ENCODE measurements around the gene UPF3B. TPM values are rescaled to one million over a fixed set of nuclear protein-coding genes. Genes with fewer than 3 reads are reported as not detected.

The UPF3B gene
- total and polyA plus RNA-seq, 11 donors: 0.71 to 7.9 (median 2.9) TPM

DNA sequence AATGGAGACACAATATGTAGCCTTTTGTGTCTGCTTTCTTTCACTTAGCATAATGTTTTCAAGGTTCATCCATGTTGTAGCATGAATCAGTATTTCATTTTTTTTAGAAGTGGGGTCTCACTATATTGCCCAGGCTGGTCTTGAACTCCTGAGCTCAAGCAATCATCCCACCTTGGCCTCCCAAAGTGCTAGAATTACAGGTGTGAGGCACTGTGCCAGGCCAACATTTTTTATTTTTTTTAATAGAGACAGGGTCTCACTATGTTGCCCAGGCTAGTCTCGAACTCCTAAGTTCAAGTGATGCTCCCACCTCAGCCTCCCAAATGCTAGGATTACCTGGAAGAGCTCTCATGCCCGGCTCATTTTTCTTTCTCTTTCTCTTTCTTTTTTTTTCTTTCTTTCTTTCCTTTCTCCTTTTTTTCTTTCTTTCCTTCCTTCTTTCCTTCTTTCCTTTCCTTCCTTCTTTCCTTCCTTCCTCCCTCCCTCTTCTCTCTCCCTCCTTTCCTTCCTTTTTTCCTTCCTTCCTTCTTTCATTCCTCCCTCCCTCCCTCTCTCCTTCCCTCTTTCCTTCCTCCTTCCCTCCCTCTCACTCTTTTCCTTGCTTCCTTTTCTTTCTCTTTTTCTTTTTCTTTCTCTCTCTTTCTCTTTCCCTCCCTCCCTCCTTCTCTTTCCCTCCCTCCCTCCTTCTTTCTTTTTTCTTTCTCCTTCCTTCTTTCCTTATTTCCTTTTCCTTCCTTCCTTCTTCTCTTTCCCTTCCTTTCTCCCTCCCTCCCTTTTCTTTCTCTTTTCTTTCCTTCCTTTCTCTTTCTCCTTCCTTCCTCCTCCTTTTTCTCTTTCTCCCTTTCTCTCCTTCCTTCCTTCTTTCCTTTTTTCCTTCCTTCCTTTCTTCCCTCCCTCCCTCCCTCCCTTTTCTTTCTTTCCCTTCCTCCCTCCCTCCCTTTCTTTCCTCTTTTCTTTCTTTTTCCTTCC lies 51.2 kb downstream of the UPF3B start:
- intact Hi-C loops (cut with DNase I): no loop called here
- DNase-seq: no peak
- Histone ChIP-seq H3K36me3 (no peaks in the 10 kb centered on the region), H3K4me1 (no peaks in the 10 kb centered on the region), H3K27ac (no peak overlapping the region), H3K27me3 (no peaks in the 10 kb centered on the region), H3K9me3 (no peaks in the 10 kb centered on the region), H3K4me3 (no peak overlapping the region)
- no peak for TF ChIP-seq POLR2A (IDR thresholded peaks at IDR 0.05)
- no peak for TF ChIP-seq CTCF (IDR thresholded peaks at IDR 0.05)
- 71 to 100% (median 87%) methylated on average over 2 of the region's 2 CpGs for WGBS, 4 donors
- ATAC-seq: no peak

DNA sequence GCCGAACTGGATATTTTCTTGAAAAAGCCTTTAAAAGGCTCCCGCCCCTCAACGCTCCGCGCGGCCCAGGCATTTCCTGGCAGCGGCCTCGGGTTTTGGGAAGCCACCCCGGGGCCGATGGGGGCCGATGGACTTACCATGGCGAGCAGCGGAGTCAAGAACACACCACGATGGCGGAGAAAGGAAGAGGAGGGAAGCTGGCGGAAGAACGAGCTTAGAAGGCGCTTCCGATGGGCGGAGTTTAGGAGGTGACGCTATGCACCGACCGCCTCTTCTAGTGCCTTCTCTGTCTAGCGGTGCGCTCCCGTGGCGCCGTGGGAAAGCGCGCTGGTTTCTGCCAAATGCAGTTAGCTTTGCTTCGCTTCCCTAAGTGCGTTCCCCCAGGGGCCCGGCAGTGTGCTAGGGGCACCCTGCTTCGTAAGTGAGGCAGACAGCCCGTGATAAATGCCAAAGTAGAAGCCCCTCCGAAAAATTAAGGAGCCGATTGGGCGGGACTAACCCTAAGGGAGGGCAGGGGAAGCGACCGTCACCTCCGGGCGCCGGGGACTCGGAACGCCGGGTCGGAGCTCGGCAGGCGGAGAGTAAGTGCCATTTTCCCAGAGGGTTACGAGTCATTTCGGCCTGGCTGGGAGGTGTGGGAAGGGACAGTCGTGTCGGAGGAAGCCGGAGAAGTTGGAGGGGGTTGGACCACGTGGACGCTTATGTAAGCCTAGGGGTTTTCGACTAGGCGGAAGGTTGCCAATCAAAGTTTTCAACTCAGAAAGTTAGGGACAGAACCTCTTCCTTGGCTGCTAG lies 61.1 kb downstream of the UPF3B start, which contains the start of gene RPL39:
Gene RPL39, minus strand, starts transcription at position 194 of the 795 bp plus-strand sequence. Its CDS starts 54 bp downstream, at position 140.
- TF ChIP-seq CTCF (IDR thresholded peaks at IDR 0.05) (no peak), POLR2A (IDR thresholded peaks at IDR 0.05) (peak in 1 of 2 donors; percentile 45)
- Histone ChIP-seq H3K27me3 (no peaks in the 10 kb centered on the region), H3K27ac (peak within 1 kb of the TSS; percentile 85 to 99 (median 94)), H3K9me3 (no peaks in the 10 kb centered on the region), H3K36me3 (peaks cover 0 to 31% (median 26%) of the 10 kb centered on the region in 9 donors), H3K4me1 (peaks cover 0 to 45% (median 16%) of the 10 kb centered on the region in 12 donors), H3K4me3 (peak within 1 kb of the TSS; percentile 54 to 97 (median 74))
- intact Hi-C loops (cut with DNase I): loop anchor here in 6 of 10 donors (5.0 to 10.0 kb wide), 4 partner anchors 61 to 81 kb away; partner anchors contain the start of genes UPF3B (in 4 of the 6), NDUFA1 (in 1 of the 6) and RNF113A (in 1 of the 6)
- DNase-seq (peak; percentile 84 to 90 (median 87)), ATAC-seq (peak; percentile 97 to 98 (median 97))
- 0 to 50% (median 19%) methylated on average over 55 to 58 of the region's 58 CpGs for WGBS, 4 donors

GRCh38 chrX:119790977-119791436 lies 61.8 kb downstream of the UPF3B start:
- H3K27me3 ChIP-seq: no peaks in the 10 kb centered on the region
- no peaks in the 10 kb centered on the region for H3K9me3 ChIP-seq
- ATAC-seq (peak; percentile 39 to 46 (median 42)), DNase-seq (peak in 3 of 5 donors; percentile 11 to 31 (median 20))
- intact Hi-C loops (cut with DNase I): loop anchor here in 6 of 10 donors (5.0 to 10.0 kb wide), 4 partner anchors 61 to 81 kb away; partner anchors contain the start of genes UPF3B (in 4 of the 6), NDUFA1 (in 1 of the 6) and RNF113A (in 1 of the 6)
- TF ChIP-seq CTCF (IDR thresholded peaks at IDR 0.05) (peak in 3 of 12 donors; percentile 14 to 24 (median 16)), POLR2A (IDR thresholded peaks at IDR 0.05) (no peak)
- H3K4me1 ChIP-seq: peaks cover 0 to 45% (median 16%) of the 10 kb centered on the region in 12 donors
- H3K36me3 ChIP-seq: peaks cover 0 to 37% (median 31%) of the 10 kb centered on the region in 9 donors
- H3K4me3 ChIP-seq: peak overlapping the region; percentile 54 to 97 (median 74)
- WGBS, 4 donors: 0 to 57% (median 24%) methylated on average over 18 to 31 of the region's 31 CpGs
- H3K27ac ChIP-seq: peak overlapping the region; percentile 85 to 99 (median 94)

All from heart left ventricle (tissue), 16 donors.